Measurements from ENCODE around the gene MMUT. TPM values are rescaled to one million over a fixed set of nuclear protein-coding genes. Genes with fewer than 3 reads are reported as not detected.

Gene MMUT
- total RNA-seq, 2 experiments from 2014 or later: 6.4 to 7.2 TPM

GRCh38 chr6:49504666-49505065, 41.6 kb upstream of the MMUT start:
- H3K36me3 Mint-ChIP-seq (ENCODE audit: low read depth): no peaks in the 10 kb centered on the region
- intact Hi-C loops (cut with DNase I, micrococcal nuclease): no loop called here
- no peak overlapping the region for H3K4me3 ChIP-seq (ENCODE audit: low read length)
- H3K27ac ChIP-seq (ENCODE audit: low read depth in 1 of 2, low read length in 2 of 2): no peak overlapping the region
- H3K4me3 Mint-ChIP-seq: no peak overlapping the region
- DNase-seq (no peak), ATAC-seq (ENCODE audit: poor library complexity) (no peak)
- POLR2A ChIA-PET: no interaction called here
- no peaks in the 10 kb centered on the region for H3K4me1 Mint-ChIP-seq (ENCODE audit: low read depth)
- H3K9me3 ChIP-seq (ENCODE audit: control insufficient read depth in 1 of 2, insufficient read depth in 1 of 2, low read length in 2 of 2): peaks cover 0 to 3% of the 10 kb centered on the region in 2 experiments
- H3K27ac Mint-ChIP-seq: no peak overlapping the region
- H3K36me3 ChIP-seq (ENCODE audit: insufficient read depth, low read length): no peaks in the 10 kb centered on the region
- peaks cover 18% of the 10 kb centered on the region for H3K27me3 Mint-ChIP-seq
- no peak for TF ChIP-seq CTCF (IDR thresholded peaks at IDR 0.05)
- CTCF ChIA-PET: no interaction called here
- H3K4me1 ChIP-seq (ENCODE audit: insufficient read depth, low read length): no peaks in the 10 kb centered on the region
- H3K9me3 Mint-ChIP-seq: peaks cover 2% of the 10 kb centered on the region
- peaks cover 0 to 2% of the 10 kb centered on the region in 2 experiments for H3K27me3 ChIP-seq (ENCODE audit: control insufficient read depth in 1 of 2, insufficient read depth in 2 of 2, low read length in 2 of 2)

GRCh38 chr6:49499623-49500022, 36.6 kb upstream of the MMUT start, which contains the start of gene GLYATL3:
Gene GLYATL3, plus strand, starts transcription at chr6:49499923. Its CDS starts 12,068 bp downstream, at chr6:49511991.
- ChIA-PET POLR2A (no interaction called here), CTCF (no interaction called here)
- no peak within 1 kb of the TSS for H3K27ac ChIP-seq (ENCODE audit: low read depth in 1 of 2, low read length in 2 of 2)
- H3K4me3 ChIP-seq (ENCODE audit: low read length): no peak within 1 kb of the TSS
- H3K36me3 ChIP-seq (ENCODE audit: insufficient read depth, low read length): no peaks in the 10 kb centered on the region
- Mint-ChIP-seq H3K36me3 (ENCODE audit: low read depth) (no peaks in the 10 kb centered on the region), H3K27me3 (no peaks in the 10 kb centered on the region), H3K4me1 (ENCODE audit: low read depth) (no peaks in the 10 kb centered on the region), H3K4me3 (no peak within 1 kb of the TSS), H3K9me3 (no peaks in the 10 kb centered on the region), H3K27ac (no peak within 1 kb of the TSS)
- no peak for DNase-seq
- no peak for ATAC-seq (ENCODE audit: poor library complexity)
- intact Hi-C loops (cut with DNase I, micrococcal nuclease): no loop called here
- no peak for TF ChIP-seq CTCF (IDR thresholded peaks at IDR 0.05)
- no peaks in the 10 kb centered on the region for H3K27me3 ChIP-seq (ENCODE audit: control insufficient read depth in 1 of 2, insufficient read depth in 2 of 2, low read length in 2 of 2)
- H3K9me3 ChIP-seq (ENCODE audit: control insufficient read depth in 1 of 2, insufficient read depth in 1 of 2, low read length in 2 of 2): no peaks in the 10 kb centered on the region
- no peaks in the 10 kb centered on the region for H3K4me1 ChIP-seq (ENCODE audit: insufficient read depth, low read length)

GRCh38 chr6:49499126-49499525, 36.1 kb upstream of the MMUT start:
- no peak for TF ChIP-seq CTCF (IDR thresholded peaks at IDR 0.05)
- no peaks in the 10 kb centered on the region for H3K36me3 Mint-ChIP-seq (ENCODE audit: low read depth)
- H3K27ac ChIP-seq (ENCODE audit: low read depth in 1 of 2, low read length in 2 of 2): no peak overlapping the region
- H3K4me3 ChIP-seq (ENCODE audit: low read length): no peak overlapping the region
- no peak overlapping the region for H3K27ac Mint-ChIP-seq
- H3K4me1 Mint-ChIP-seq (ENCODE audit: low read depth): no peaks in the 10 kb centered on the region
- intact Hi-C loops (cut with DNase I, micrococcal nuclease): no loop called here
- ChIA-PET CTCF (no interaction called here), POLR2A (no interaction called here)
- no peak for DNase-seq
- H3K9me3 ChIP-seq (ENCODE audit: control insufficient read depth in 1 of 2, insufficient read depth in 1 of 2, low read length in 2 of 2): no peaks in the 10 kb centered on the region
- H3K9me3 Mint-ChIP-seq: no peaks in the 10 kb centered on the region
- no peak overlapping the region for H3K4me3 Mint-ChIP-seq
- ATAC-seq (ENCODE audit: poor library complexity): no peak
- no peaks in the 10 kb centered on the region for H3K27me3 ChIP-seq (ENCODE audit: control insufficient read depth in 1 of 2, insufficient read depth in 2 of 2, low read length in 2 of 2)
- H3K27me3 Mint-ChIP-seq: no peaks in the 10 kb centered on the region
- no peaks in the 10 kb centered on the region for H3K36me3 ChIP-seq (ENCODE audit: insufficient read depth, low read length)
- H3K4me1 ChIP-seq (ENCODE audit: insufficient read depth, low read length): no peaks in the 10 kb centered on the region
